OCI-LY1 (cell line): ENCODE measurements around the gene CLEC12A.

Source experiments
- CTCF ChIP-seq: fragments of 200-600 bp; sonication (generic), shearing (Covaris generic); IDR thresholded peaks from 2 replicates; pipeline ENCODE4 v1.5.1; 2017; ENCODE audit warnings: mild to moderate bottlenecking, antibody characterized with exemption, low read length, moderate library complexity, mixed read lengths
- EZH2 ChIP-seq: fragments of 200-600 bp; sonication (generic), shearing (Covaris generic); IDR thresholded peaks from 2 replicates; pipeline ENCODE4 v1.8.0; 2017; ENCODE audit warnings: borderline replicate concordance, mixed run types, mild to moderate bottlenecking, antibody characterized with exemption, low read length, moderate library complexity, mixed read lengths

- TF ChIP-seq CTCF (no peak), EZH2 (no peak)
Measured at GRCh38 chr12:9999016-9999415, 27.8 kb downstream of the CLEC12A start, which contains the start of gene CLEC1B.
